Measurements from ENCODE around the gene ZP3. TPM values are rescaled to one million over a fixed set of nuclear protein-coding genes. Genes with fewer than 3 reads are reported as not detected.

ZP3 gene
- total RNA-seq, 4 donors from 2014 or later, result 1.9 to 5.9 TPM; not detected in 2

Other genes with a start within 250 kb of the ZP3 start
- gene SRRM3, start 223.1 kb upstream of the ZP3 start, total RNA-seq, result 10 to 100 TPM in 1 of 4 donors, 1 to 10 TPM in 3; 1.3 to 15.9 (median 6.0) TPM
- 1,000 to 10,000 TPM in 1 of 4 donors, 100 to 1,000 TPM in 2, 10 to 100 TPM in 1; 28.8 to 1,391 (median 758) TPM for gene HSPB1, start 122.3 kb upstream of the ZP3 start, total RNA-seq
- 100 to 1,000 TPM in 1 of 4 donors, 10 to 100 TPM in 3; 17.9 to 109 (median 50.4) TPM for gene YWHAG, start 66.0 kb upstream of the ZP3 start, total RNA-seq
- 1 to 10 TPM in 1 of 4 donors, under 1 TPM in 1, not detected in 2; 0.37 to 1.0 TPM for gene SSC4D, start 15.3 kb upstream of the ZP3 start, total RNA-seq
- gene DTX2, start 36.8 kb downstream of the ZP3 start, total RNA-seq, result 10 to 100 TPM in 3 of 4 donors, 1 to 10 TPM in 1; 6.9 to 41.5 (median 25.5) TPM
- gene UPK3B, start 85.6 kb downstream of the ZP3 start, total RNA-seq, result 1 to 10 TPM in 3 of 4 donors, not detected in 1; 2.0 to 7.3 (median 2.8) TPM
- 1 to 10 TPM in 1 of 4 donors, under 1 TPM in 1, not detected in 2; 0.35 to 3.6 TPM for gene SPDYE16, start 118.3 kb downstream of the ZP3 start, total RNA-seq
- gene POMZP3, start 202.3 kb downstream of the ZP3 start, total RNA-seq, result 10 to 100 TPM in 2 of 4 donors, 1 to 10 TPM in 2; 5.7 to 15.9 (median 9.7) TPM